ENCODE data around the gene EML6.

GRCh38 chr2:55000341-55000740 is 276.9 kb downstream of the EML6 start:
- TF ChIP-seq EZH2 (conservative IDR thresholded peaks at IDR 0.05; ENCODE audit: low read depth, low read length), result no peak
- no peak for TF ChIP-seq KDM1A (CRISPR knock-in tag; IDR thresholded peaks at IDR 0.05)
- no peak for TF ChIP-seq MIXL1 (CRISPR knock-in tag; IDR thresholded peaks at IDR 0.05)
- no peak for TF ChIP-seq ZBTB21 (CRISPR knock-in tag; IDR thresholded peaks at IDR 0.05)
- no peak for TF ChIP-seq TCF7L2 (IDR thresholded peaks at IDR 0.05; ENCODE audit: low read depth, low read length)
- TF ChIP-seq PHF8 (CRISPR knock-in tag; IDR thresholded peaks at IDR 0.05), result no peak
- TF ChIP-seq RNF219 (CRISPR knock-in tag; IDR thresholded peaks at IDR 0.05), result no peak
- no peak for TF ChIP-seq POLR2AphosphoS5 (IDR thresholded peaks at IDR 0.05; ENCODE audit: low read depth, low read length)
- TF ChIP-seq CTCF (CRISPR knock-in tag; IDR thresholded peaks at IDR 0.05), result no peak
- TF ChIP-seq ZNF556 (CRISPR knock-in tag; IDR thresholded peaks at IDR 0.05; ENCODE audit: borderline replicate concordance), result no peak
- no peak for TF ChIP-seq ZNF574 (CRISPR knock-in tag; IDR thresholded peaks at IDR 0.05)
